ENCODE data around the gene TCF15.
A peak's percentile ranks its signal among the peaks of the same experiment; 100 is the strongest.

The TCF15 gene

DNA sequence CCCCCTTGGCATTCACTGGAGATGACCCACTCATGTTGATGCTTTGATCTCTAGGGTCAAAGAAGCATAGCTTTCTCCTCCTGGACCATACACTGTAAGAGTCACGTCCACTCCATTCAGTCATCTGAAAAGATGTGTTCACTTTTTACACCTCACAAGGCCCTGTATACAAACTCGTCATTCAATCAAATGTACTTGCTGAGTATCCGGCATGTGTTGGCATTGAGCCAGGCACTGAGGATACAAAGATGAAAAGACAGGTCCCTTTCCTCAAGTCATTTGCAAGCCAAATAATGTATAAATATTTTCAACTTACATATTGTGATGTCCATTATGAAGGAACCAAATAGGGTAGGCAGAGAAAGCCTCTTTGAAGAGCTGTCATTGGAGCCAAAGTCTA is 34.0 kb downstream of the TCF15 start:
- no peak for DNase-seq

DNA sequence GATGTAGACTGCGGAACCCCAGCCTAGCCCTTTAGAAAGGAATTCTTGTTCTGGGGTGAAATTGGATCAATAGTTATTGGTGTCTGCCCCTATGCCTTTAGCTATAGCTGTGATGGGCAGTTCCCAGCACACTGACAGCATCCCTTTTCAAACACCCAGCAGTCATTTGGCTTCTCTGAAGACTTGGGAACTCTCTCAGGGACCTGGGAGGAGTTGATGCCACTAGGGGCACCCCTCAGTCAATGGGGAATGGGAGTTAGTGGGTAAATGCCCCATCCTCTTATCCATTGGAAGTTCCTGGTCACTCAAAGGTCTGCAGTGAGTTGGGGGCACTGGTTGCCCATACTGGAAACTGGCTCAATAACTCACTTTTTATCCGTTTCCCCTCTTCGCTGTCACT is 34.9 kb downstream of the TCF15 start:
- no peak for DNase-seq

DNA sequence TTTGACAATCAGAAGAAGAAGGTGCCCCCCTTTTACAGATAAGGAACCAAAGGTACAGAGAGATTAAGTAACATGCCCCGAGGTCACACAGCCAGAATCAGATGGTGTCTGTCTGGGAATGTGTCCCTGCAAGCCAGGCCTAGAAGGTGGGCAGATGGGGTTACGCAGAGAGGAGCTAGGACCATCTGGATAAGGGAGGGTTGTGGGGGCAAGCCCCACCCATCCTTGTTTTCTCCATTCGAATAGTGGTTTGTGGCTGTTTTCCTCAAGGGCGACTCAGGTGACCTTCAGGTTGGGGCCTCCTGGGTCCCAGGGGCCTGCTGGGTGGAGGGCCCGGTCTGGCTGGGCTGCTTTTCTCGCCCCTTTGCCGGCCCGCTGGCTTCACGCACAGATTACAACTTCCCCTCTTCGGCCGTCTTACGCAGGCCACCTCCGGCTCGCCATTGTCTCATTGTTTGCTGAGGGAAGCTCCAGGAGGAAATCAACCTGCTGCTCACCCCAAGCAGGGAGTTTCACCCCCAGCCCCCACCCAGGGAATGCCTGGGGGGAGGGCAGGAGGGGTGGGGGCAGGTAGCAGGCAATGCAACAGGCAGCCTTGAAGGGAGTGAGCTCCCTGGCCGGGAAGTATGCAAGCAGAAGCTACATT is 35.7 kb downstream of the TCF15 start:
- no peak for DNase-seq

DNA sequence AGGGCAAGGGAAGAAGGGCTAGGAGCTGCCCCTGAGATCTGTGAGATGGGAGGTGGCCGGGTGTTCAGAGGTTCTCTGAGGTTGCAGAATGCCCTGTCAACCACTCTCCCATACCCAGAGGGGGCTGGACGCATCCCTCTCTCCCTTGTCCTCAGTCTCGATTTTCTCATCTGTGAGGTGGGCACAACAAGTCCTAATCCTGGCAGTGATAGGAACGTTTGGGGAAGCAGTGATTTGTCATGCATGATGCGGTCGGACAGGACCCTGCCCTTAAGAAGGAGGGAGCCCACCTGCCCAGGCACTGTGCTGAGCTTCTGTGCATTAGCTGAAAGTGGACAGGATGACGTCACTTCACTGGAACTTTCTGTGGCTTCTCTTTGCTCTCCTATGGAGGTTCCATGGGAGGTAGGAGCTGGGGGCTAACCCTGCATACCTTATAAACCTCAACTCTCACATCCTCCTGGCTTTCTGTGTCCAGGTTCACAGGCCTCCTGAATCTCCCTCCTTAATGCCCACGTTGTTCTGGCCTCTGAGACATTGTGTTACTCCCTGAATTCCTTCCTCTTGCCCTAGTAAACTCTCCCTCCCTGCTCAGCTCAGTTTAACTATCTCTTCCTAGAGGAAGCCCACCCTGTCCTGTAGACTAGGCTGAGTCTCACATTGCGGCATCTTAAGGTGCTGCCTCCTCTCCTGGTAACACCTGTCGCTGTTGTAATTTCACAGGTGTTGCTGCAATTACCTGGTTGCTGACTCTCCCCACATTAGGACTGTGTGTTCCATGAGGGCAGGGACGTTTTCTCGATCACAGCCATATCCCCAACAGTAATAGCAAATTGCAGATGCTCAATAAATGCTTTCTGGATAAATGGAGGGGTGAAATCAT is 36.5 kb downstream of the TCF15 start:
- no peak for DNase-seq

DNA sequence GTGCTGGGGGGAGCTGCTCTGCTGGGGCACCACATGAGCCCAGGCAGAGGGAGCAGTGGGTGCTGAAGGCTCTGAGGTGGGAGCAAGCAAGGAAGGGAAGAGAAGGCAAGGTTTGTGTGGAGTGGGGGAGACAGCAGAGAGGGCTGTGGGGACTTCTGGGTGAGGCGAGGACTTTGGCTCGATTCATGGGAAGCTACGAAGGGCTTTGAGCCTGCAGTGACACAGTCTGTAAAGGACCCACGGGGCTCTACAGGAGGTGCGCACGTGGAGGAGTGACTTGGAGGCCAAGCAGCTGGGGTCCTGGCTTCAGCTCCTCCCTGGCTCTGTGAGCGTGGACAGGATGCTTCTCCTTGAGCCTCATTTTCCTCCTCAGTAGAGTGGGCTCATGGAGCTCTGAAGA is 37.4 kb downstream of the TCF15 start:
- DNase-seq, result no peak

DNA sequence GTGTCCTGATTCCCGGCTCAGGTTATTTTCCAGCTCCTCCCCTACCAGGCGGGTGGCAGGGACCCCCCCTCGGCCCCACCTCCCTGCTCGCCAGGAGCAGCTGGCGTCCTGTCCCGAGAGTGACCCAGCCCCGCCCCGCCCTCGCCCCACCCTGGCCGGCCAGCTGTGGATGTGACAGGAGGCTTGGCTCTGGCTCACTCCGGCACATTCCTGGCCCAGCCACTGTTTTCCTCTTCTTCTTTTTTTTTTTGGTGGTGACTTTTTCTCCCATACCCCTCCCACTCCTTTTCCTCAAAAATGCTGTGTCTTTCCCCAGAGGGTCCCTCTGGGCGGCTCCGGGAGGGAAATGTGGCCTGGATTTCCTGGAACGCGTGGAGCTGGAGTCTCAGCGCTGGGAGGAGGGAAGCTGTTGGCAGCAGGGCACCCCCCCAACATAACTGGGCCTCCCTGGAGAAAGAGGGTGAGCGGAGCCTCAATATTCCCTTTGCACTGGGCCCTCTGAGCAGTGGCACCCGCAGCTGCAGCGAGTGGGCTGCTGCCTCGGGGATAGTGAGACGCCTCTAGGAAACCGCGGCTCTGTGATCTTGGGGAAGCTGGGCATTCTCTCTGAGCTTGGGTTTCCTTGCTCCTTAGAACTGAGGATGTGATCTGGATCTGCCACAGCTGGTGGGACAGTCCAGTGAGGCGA is 38.2 kb downstream of the TCF15 start:
- DNase-seq, result no peak

DNA sequence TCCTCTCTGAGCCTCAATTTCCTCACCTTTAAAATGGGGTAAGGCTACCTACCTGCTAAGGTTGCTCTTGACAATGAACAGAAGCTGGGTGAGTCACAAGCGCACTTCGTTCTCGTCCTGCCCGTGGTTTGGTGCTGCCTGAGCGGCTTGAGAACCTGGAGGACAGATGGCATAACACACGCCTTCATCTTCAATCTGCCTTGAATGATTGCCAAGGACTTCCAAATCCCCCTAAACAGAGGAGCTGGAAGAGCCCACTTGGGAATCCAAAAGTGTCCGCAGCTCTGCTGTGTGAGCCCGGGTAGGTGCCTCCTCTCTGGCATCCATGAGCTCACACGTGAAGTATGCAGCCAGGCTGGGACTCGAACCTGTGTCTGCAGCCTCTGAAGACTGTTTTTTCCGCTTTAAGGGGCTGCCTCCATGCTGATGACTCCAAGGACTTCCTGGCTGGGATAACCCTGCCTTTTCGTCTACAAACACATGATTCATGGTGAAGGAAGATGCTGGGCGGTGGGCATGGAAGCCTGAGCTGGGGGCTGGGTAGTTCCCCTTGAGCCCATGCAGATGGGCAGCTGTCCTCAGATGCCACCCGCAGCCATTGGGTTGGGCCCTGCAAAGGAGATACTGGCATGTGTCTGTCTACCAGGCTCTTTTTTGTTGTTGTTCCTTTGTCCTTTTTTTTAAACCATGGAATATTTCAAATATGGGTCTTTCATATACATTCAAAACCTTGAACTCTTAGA is 41.3 kb downstream of the TCF15 start:
- no peak for DNase-seq

DNA sequence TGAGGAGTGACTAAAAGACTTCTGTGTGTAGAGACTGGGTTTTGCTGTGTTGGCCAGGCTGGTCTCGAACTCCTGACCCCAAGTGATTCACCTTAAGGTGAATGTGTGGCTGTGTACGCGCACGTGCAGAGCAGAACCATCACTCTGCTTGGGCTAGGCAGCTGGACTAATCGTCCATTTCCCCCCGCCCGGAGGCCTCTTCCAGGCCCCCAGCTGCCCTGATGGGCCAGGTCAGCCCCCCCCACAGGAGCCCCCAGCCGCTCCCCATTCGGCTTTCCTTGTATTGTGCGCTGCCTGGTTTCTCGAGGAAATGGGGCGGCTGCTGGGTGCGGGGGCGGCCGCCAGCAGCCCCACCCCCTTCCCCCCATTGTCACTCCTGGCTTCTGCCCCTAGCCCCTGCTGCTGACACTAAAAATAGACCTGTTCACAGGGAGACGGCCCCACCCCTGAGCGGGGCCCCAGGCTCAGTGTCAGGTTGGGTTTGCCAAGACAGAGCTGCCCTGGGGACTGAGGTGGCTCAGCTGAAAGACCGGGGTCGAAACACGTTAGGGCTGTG is 41.9 kb downstream of the TCF15 start:
- DNase-seq, result no peak

DNA sequence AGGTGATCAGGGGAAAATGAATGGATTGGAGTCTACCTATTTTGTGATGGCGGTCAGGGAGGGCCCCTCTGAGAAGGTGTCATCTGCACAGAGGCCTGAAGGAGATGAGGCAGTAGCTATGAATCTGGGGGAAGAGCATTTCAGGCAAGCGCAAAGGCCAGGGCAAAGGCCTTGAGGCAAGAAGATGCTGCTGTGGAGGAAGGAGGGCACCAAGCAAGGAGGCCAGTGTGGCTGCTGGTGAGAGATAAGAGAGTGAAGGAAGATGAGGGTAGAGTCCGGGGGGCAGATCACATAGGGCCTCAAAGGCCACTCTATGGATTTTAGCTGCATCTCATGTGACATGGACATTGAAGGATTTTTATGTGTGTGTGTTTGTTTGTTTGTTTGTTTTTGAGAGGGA is 45.9 kb downstream of the TCF15 start:
- no peak for DNase-seq

DNA sequence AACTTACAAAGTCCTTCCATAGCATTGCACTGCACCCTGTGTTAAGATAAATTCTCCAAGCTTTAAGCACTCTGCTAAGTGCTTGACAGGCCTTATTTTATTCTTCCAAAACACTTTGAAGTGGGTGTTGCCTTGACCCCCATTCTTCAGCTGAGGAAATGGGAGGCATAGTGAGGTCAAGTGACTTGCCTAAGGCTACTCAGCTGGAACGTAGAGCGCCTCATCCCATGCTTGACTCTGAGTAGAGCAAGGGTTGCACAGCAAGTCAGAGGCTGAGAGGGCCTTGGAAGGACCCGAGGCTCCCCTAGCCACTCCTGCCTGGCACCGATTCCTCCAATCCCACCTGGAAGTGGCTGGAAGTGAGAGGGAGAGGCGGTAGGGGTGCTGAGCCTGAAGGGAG is 46.9 kb downstream of the TCF15 start:
- DNase-seq, result no peak

DNA sequence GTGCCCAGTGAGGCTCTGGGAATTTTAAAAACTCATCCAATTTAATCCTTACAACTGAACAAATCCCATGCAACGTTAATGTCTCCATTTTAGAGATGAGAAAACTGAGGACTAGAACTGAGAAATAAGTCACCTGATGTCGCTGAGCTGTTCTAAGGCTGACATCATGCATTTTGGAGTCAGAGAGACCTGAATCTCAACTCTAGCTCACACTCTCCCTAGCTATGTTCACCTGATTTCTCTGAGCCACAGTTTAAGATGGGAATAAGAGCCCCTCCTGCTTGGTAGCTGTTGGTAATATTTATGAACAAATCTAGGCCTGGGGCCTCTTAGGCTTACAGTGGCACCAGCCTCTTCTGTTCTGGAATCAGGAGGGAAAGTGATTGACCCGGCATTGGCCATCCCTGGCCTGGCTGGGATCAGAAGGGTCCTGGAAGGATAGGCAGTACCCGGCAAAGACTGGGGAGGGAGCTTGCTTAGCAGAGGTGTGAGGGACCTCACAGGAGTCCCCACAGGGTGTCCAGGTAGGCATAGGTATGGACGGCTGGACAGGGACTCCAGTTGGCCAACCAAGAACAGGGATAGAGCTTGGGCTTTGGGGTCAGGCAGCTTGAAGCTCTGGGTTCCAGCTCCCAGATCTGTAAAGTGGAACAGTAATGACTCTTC is 47.7 kb downstream of the TCF15 start:
- DNase-seq, result no peak

DNA sequence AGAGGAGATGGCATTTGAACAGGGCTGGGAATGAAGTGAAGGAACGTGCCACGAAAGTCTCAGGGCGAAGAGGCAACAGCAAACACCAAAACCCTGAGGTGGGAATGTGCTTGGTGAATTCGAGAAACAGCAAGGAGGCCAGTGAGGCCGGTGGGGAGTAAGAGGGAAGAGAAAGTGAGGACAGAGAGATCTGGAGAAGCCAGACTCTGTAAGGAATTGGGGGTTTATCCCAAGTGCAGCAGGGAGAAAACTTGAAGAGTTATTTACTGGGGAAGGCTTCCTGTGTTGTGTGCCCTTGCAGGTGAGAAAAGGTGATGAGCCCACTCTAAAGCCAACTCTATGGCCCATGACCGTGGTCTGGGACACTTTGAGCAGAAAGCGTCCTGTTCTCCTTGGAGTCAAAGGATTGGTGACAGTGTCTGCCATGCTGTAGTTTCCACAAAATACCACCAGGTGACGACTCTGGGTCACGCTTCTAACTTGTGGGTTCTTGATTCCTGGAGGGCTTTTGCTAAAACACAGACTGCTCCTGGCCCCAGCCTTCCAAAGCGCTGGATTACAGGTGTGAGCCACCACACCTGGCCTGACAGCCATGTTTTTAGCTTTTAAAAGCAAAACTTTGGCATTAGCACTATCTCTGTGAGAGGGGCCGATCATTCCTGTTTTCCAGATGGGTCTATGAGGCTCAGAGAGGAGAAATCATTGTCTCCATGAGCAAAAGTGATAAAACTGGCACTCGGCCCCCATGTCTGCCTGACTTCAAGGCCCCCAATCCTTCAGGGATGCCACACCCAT is 48.5 kb downstream of the TCF15 start:
- DNase-seq, result peak; percentile 26 to 47

DNA sequence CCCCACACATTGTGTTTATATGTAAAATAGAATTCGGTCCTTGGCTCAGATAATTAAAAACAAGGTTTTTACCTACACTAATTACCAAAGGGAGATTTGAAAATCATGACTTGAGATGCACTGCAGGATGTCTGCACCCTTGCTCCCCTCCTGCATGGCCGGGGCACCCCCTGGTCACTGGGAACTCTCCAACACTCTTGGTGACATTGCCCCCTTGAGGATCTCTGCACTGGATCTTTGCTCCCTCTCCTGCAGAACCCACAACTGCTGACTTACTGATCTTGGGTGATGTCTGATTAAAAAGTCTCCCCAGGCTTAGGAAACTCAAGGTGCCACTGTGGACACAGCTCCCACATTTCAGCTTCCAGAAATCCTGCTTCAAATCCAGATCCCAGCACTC is 49.4 kb downstream of the TCF15 start:
- no peak for DNase-seq

DNA sequence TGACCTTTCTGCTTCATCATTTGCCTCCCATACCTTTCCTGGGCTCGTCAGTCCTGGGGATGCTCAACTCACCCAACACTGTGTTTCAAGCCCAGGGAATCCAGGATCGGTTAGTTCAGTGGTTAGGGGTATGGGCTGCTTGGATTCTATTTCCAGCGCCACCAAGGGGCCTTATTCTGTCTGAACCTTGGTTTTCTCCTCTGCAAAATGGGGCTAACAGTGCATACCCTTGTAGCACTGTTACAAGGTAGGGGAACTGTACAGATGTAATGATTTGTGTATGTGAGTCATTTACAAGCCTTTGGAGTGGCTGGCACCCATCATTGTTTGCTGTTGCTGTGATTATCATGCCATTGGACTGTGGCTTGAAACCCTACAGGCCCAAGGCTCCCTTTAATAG is 52.0 kb downstream of the TCF15 start:
- DNase-seq, result no peak

DNA sequence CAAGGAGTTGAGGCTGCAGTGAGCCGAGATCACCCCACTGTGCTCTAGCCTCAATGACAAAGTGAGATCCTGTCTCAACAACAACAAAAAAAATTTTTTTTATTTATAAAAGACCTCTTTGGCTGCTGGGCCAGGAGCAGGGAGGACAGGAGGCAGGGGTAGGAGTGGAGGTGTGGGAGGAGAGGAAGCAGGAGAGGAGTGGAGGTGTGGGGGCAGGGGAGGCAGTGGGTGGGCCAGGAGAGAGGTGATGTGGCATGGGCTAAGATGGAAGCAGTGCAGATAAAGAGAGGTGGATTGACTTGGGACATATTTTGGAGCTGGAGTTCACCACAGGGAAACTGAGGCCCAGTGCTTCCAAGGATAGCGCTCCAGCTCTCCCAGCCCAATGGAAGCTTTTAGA is 53.1 kb downstream of the TCF15 start:
- DNase-seq, result no peak

DNA sequence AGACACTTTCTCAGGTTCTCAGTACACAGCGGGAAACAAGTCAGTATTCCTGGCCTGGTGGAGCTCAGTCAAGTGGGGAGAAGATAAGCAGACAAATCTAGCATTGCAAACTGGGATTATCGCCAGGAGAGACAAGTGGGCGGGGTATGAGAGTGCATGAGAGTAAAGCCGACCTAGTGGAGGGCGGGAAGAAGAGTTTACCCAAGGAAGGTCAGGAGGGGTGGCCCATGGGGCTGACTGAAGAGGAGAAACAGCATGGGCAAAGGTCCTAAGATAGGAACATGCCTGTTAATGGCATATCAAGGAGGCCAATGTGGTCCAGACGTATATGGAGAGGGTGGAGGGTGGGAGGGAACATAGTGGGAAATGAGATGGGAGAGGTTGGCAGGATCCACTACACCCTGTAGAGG is 54.1 kb downstream of the TCF15 start:
- no peak for DNase-seq

All from CD4-positive, alpha-beta T cell treated with Interferon alpha-2 for 1 hour (primary cell).